GM12873 (cell line): ENCODE results near the gene APLNR.

Source experiments
- TF ChIP-seq, protein P1 (sequence below): IDR thresholded peaks from 2 replicates; pipeline ENCODE4 v1.5.1; 2012; ENCODE audit warnings: low read depth, mild to moderate bottlenecking, moderate library complexity, low read length, control low read depth; ENCODE audit not compliant: insufficient read depth; ENCODE audit errors: missing control alignments

APLNR gene

DNA sequence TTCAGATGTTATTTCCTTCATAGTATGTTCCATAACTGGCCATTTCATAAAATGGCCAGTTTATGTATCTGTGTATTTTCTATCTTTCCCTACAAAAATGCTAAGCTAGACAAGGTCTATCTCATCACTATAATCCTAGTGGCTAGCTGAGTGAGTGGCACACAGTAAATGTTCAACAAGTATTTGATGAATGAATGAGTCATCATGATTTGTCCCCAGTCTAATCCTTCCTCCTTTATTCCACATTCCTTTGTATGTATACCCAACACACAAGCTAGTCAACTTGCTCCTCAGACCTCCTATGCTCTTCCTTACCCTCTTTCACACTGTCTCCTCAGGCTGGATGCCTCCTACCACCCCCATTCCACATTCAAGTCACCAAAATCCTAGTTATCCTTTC lies 12.5 kb downstream of the APLNR start:
- TF ChIP-seq, protein P1, sequence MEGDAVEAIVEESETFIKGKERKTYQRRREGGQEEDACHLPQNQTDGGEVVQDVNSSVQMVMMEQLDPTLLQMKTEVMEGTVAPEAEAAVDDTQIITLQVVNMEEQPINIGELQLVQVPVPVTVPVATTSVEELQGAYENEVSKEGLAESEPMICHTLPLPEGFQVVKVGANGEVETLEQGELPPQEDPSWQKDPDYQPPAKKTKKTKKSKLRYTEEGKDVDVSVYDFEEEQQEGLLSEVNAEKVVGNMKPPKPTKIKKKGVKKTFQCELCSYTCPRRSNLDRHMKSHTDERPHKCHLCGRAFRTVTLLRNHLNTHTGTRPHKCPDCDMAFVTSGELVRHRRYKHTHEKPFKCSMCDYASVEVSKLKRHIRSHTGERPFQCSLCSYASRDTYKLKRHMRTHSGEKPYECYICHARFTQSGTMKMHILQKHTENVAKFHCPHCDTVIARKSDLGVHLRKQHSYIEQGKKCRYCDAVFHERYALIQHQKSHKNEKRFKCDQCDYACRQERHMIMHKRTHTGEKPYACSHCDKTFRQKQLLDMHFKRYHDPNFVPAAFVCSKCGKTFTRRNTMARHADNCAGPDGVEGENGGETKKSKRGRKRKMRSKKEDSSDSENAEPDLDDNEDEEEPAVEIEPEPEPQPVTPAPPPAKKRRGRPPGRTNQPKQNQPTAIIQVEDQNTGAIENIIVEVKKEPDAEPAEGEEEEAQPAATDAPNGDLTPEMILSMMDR, result no peak

DNA sequence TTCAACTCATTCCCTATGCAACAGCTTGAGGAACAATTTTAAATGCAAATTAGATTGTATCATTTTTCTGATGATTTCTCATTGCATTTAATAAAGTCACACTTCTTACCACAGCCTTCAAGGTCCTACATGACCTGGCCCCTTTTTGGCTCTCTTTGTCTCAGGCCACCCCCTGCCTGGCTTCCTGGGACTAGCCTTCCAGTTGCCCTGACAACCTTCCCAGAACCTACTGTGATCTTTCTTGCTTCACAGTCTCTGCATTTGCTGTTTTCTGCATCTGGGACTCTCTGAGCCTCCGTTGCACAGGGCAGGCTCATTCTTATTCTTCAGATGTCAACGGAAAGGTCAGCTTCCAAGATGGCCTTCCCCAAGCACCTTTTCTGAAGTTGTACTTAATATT lies 12.9 kb downstream of the APLNR start:
- TF ChIP-seq, protein P1, result no peak

DNA sequence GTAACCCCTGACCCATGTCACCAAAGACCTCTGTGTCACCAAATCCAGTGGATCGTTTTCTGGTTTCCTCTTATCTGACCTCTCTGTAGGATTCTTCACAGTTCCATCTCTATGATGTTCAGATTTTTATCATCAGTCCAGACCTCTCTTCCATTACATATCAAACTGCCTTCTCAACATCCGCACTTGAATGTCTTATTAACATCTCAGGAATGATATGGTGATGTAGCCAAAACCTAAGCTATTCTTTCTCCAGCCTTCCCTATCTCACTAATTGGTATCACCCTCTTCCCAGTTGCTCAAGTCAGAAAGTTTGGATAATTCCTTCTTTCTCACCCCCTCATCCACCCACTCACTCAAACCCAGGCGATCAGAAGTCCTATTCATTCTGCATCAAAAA lies 13.4 kb downstream of the APLNR start:
- TF ChIP-seq, protein P1, result no peak

DNA sequence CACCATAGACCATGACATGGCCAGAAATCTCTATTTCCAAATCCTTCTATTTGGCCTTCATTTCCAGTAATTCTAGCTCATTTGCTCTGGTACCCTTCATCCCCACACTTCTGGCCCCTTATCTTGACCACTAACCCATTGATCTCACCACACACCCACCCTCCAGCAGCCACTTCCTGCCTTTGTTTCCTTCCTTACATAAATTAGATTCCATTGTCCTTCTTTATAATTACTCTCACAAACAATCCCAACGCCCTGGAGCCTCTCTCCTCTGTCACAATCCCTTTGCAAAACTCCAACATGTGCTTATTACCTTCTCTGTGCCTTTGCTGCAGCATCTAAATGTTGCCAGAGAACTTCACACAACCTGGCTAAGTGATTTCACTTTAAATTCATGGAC lies 14.8 kb downstream of the APLNR start:
- TF ChIP-seq, protein P1, result no peak

DNA sequence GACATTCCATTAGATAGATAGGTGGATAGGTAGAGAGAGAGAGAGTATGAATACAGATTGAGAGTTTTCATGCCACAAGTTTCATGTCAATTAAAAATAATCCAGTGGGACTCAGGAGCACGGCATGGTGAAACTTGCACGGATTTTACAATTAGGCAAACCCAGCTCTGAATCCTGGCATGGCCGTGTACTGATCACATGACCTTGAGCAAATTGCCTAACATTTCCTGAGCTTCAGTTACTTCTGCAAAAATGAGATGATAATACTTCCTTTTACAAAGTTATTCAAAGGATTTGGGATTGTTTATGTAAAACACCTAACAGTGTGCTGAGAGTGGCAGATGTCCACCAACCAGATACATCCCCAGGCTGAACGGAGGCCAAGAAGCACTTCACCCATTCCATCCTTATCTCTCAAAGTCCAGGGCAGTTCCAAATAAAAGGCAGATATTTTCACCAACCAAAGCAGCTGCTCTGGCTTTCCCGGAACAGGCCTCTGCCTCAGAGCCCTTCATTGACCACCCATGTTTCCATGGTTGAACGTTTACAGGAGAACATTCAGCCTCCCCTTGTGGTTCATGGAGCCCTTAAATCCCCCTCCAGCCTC lies 17.9 kb downstream of the APLNR start:
- TF ChIP-seq, protein P1, result no peak

DNA sequence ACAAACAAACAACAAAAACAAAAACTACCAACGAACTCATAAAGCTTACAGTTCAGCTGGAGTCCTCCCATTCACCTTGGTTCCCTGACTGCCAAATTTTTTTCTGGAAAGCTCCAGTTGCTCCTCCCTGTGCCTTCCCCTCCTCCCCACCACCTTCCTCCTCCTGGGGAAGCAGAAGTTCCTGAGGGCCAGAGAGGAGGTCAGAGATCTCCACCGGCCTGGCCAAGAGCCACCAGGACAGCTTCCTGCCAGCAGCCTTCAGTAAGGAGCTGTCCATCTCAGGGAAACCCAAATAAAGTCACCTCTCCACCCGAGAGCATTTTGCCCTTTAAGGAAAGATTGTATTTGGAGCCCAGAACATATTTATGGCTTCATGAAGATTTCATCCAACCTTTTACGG lies 20.0 kb downstream of the APLNR start:
- TF ChIP-seq, protein P1, result no peak

DNA sequence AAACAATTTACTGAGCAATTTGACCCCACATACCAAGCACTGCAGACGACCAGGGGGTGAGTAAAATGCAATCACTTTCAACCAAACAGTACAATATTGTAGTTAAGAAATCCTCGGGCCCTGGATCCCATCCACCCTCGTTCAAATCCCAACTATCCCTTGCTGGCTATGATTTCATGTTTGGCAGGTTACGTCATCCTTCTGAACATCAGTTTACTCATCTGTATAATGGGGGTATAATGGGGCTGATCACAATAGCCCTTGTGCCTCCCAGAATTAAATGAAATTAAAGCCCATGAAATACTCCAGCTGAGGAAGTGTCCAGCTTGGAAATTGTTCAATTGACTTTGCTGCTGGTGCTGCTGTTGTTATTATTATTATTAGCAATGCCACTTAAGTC lies 20.6 kb downstream of the APLNR start:
- TF ChIP-seq, protein P1, result no peak
